Kidney (tissue), 14 donors: ENCODE results near the gene CYSTM1. TPM values are rescaled to one million over a fixed set of nuclear protein-coding genes. Genes with fewer than 3 reads are reported as not detected.

Source experiments
- DNase-seq, 5 donors: peaks; one replicate each; pipeline ENCODE4 v3.0.0-alpha.2; 2013 to 2020
- FAIRE-seq: peaks from 2 replicates; lab custom pipeline; 2012; peaks lifted over from hg19 to GRCh38; lab: Jason Lieb, UNC
- H3K27ac ChIP-seq, 2 donors: one replicate each; pipeline ENCODE4 v1.7.0; 2013; ENCODE audit warnings: low read depth in 2 of 2, low read length in 2 of 2, inconsistent platforms in 1 of 2
- H3K27me3 ChIP-seq: one replicate; pipeline ENCODE4 v1.7.1; 2013; ENCODE audit warnings: low read length, inconsistent platforms; ENCODE audit not compliant: control insufficient read depth, insufficient read depth
- H3K36me3 ChIP-seq, 3 donors: one replicate each; pipeline versions ENCODE4 v1.7.0 to v1.7.1; 2013; ENCODE audit warnings: low read length in 3 of 3, control low read depth in 1 of 3, inconsistent platforms in 1 of 3; ENCODE audit not compliant: insufficient read depth in 3 of 3, control insufficient read depth in 2 of 3
- H3K4me1 ChIP-seq, 3 donors: one replicate each; pipeline versions ENCODE4 v1.7.0 to v1.7.1; 2013; ENCODE audit warnings: low read length in 3 of 3, inconsistent platforms in 1 of 3, low read depth in 1 of 3; ENCODE audit not compliant: control insufficient read depth in 2 of 3, insufficient read depth in 2 of 3
- H3K4me3 ChIP-seq, 3 donors: one replicate each; pipeline versions ENCODE4 v1.7.0 to v1.8.1; 2013; ENCODE audit warnings: low read length in 3 of 3, control low read depth in 1 of 3, inconsistent platforms in 1 of 3
- H3K9ac ChIP-seq, 3 donors: one replicate each; pipeline versions ENCODE4 v1.7.0 to v1.7.1; 2013; ENCODE audit warnings: low read length in 3 of 3, control low read depth in 1 of 3, inconsistent platforms in 1 of 3
- H3K9me3 ChIP-seq, 3 donors: one replicate each; pipeline versions ENCODE4 v1.7.0 to v1.7.1; 2013; ENCODE audit warnings: low read length in 3 of 3, control low read depth in 1 of 3, inconsistent platforms in 1 of 3; ENCODE audit not compliant: control insufficient read depth in 2 of 3, insufficient read depth in 1 of 3
- CTCF ChIP-seq: IDR thresholded peaks from 3 replicates; pipeline ENCODE4 v1.5.1; 2012; ENCODE audit warnings: mild to moderate bottlenecking, moderate library complexity, borderline replicate concordance; ENCODE audit not compliant: insufficient read depth; ENCODE audit errors: extremely low read depth
- intact Hi-C: fragments of 100-400 bp; cut with DNase I; formaldehyde crosslinking; loops from one replicate; pipeline ENCODE4 v1.11.1; 2022
- polyA plus RNA-seq: library from polyadenylated mRNA; stranded (reverse); fragments of 350-450 nt; fragmentation: Illumina TruSeq; extraction: RNeasy Lipid Tissue Mini Kit (QIAGEN cat#74804); gene quantifications from one replicate; pipeline ENCODE4 v1.2.3, GENCODE V29; 2014; ENCODE audit warnings: low read depth, low replicate concordance; ENCODE audit not compliant: insufficient read depth
- total RNA-seq: library from RNA; stranded (reverse); fragmentation: NEBNext Ultra II Directional; extraction: Animal tissue kit (Norgen Biotek cat#: 25700); gene quantifications from one replicate; pipeline ENCODE4 v1.2.1, GENCODE V29; 2021
- donor health status: control.
- donor health status: control.
- donor health status: control.
- donor health status: control.
- donor health status: control.
- donor health status: DM: yes; HTN: yes; CAD: no.
- donor health status: Normal renal cell carcinoma (clear cell type).

The CYSTM1 gene
- total and polyA plus RNA-seq, 2 donors from 2014 or later = 157 to 485 TPM

GRCh38 chr5:140258873-140259272 is 83.9 kb downstream of the CYSTM1 start:
- Histone ChIP-seq H3K9ac (no peak overlapping the region), H3K27ac (no peak overlapping the region)
- FAIRE-seq = no peak

GRCh38 chr5:140259500-140259899 is 84.5 kb downstream of the CYSTM1 start:
- no peaks in the 10 kb centered on the region for H3K36me3 ChIP-seq
- no peak for DNase-seq
- intact Hi-C loops = no loop called here
- H3K4me1 ChIP-seq = peaks cover 0 to 18% (median 3%) of the 10 kb centered on the region in 3 donors
- no peak overlapping the region for H3K9ac ChIP-seq
- H3K27ac ChIP-seq = no peak overlapping the region
- TF ChIP-seq CTCF = no peak
- no peak overlapping the region for H3K4me3 ChIP-seq
- FAIRE-seq = no peak
- H3K27me3 ChIP-seq = no peaks in the 10 kb centered on the region
- peaks cover 0 to 3% (median 0%) of the 10 kb centered on the region in 3 donors for H3K9me3 ChIP-seq

More at GRCh38 chr5:140258873-140259272, 83.9 kb downstream of the CYSTM1 start:
- intact Hi-C loops = no loop called here
- DNase-seq = no peak
- Histone ChIP-seq H3K4me3 (no peak overlapping the region), H3K36me3 (no peaks in the 10 kb centered on the region), H3K4me1 (peaks cover 0 to 18% (median 3%) of the 10 kb centered on the region in 3 donors), H3K27me3 (no peaks in the 10 kb centered on the region), H3K9me3 (peaks cover 0 to 3% (median 0%) of the 10 kb centered on the region in 3 donors)
- no peak for TF ChIP-seq CTCF

GRCh38 chr5:140260089-140260656 is 85.2 kb downstream of the CYSTM1 start:
- no peak for FAIRE-seq
- no peaks in the 10 kb centered on the region for H3K27me3 ChIP-seq
- H3K27ac ChIP-seq = peak overlapping the region in 1 of 2 donors; percentile 17
- peaks cover 0 to 18% (median 3%) of the 10 kb centered on the region in 3 donors for H3K4me1 ChIP-seq
- H3K9ac ChIP-seq = no peak overlapping the region
- no peak for TF ChIP-seq CTCF
- no peak overlapping the region for H3K4me3 ChIP-seq
- no peak for DNase-seq
- H3K9me3 ChIP-seq = peaks cover 0 to 3% (median 0%) of the 10 kb centered on the region in 3 donors
- no peaks in the 10 kb centered on the region for H3K36me3 ChIP-seq
- intact Hi-C loops = no loop called here
